Tibial nerve (tissue), 4 donors: ENCODE results near the gene SENP7. TPM values are rescaled to one million over a fixed set of nuclear protein-coding genes. Genes with fewer than 3 reads are reported as not detected.

Experiments
- DNase-seq, 2 donors: peaks; one replicate each; pipeline ENCODE4 v3.0.0-alpha.2; 2019; ENCODE audit warnings: low spot score in 2 of 2
- H3K27ac ChIP-seq, 4 donors: fragments of 200-600 bp; sonication (generic) in 3 of 4; one replicate each; pipeline ENCODE4 v1.5.1; 2017 to 2019; ENCODE audit warnings: mild to moderate bottlenecking in 1 of 4
- H3K27me3 ChIP-seq, 2 donors: fragments of 200-600 bp; sonication (generic) in 1 of 2; one replicate each; pipeline versions ENCODE4 v1.5.1 to v1.6.0; 2017 to 2019
- H3K36me3 ChIP-seq, 3 donors: fragments of 200-600 bp; sonication (generic); one replicate each; pipeline ENCODE4 v1.5.1; 2018 to 2019
- H3K4me1 ChIP-seq, 4 donors: fragments of 200-600 bp; sonication (generic) in 3 of 4; one replicate each; pipeline ENCODE4 v1.5.1; 2017 to 2019
- H3K4me3 ChIP-seq, 4 donors: fragments of 200-600 bp; sonication (generic) in 3 of 4; one replicate each; pipeline ENCODE4 v1.5.1; 2017 to 2019; ENCODE audit warnings: mild to moderate bottlenecking in 1 of 4, moderate library complexity in 1 of 4
- H3K9me3 ChIP-seq, 4 donors: fragments of 200-600 bp; sonication (generic) in 3 of 4; one replicate each; pipeline ENCODE4 v1.5.1; 2017 to 2019
- CTCF ChIP-seq, 5 experiments: fragments of 200-600 bp in 3 of 5; fragments of 450-650 bp in 2 of 5; sonication (generic) in 3 of 5; IDR thresholded peaks; one replicate each; pipeline ENCODE4 v1.5.1; 2016 to 2019; ENCODE audit warnings: antibody characterized with exemption in 5 of 5, mild to moderate bottlenecking in 3 of 5, moderate library complexity in 2 of 5
- EP300 ChIP-seq, 2 donors: sonication (generic); formaldehyde crosslinking; IDR thresholded peaks; one replicate each; pipeline ENCODE4 v1.6.1; 2017; ENCODE audit warnings: antibody characterized with exemption in 2 of 2, mild to moderate bottlenecking in 1 of 2
- POLR2A ChIP-seq, 2 donors: fragments of 450-650 bp; IDR thresholded peaks; one replicate each; pipeline ENCODE4 v1.6.1; 2017; ENCODE audit warnings: antibody characterized with exemption in 2 of 2, mild to moderate bottlenecking in 2 of 2, moderate library complexity in 2 of 2
- WGBS, 2 donors: methylation state at CpG; one replicate each; pipeline ENCODE4 v1.1.5; 2018; 5-methylcytosine and 5-hydroxymethylcytosine counted together
- total RNA-seq, 4 donors: library from RNA; depleted of rRNA; stranded (reverse); fragments of >200 nt; gene quantifications; one replicate each; pipeline ENCODE4 v1.1.0, GENCODE V29; 2016

SENP7 gene
- total RNA-seq, 4 donors from 2014 or later, result 26.1 to 40.0 (median 36.9) TPM

GRCh38 chr3:101536266-101536665 is 23.3 kb upstream of the SENP7 start:
- Histone ChIP-seq H3K4me3 (no peak overlapping the region), H3K4me1 (no peaks in the 10 kb centered on the region), H3K27ac (no peak overlapping the region), H3K27me3 (no peaks in the 10 kb centered on the region), H3K36me3 (no peaks in the 10 kb centered on the region), H3K9me3 (no peaks in the 10 kb centered on the region)
- TF ChIP-seq EP300 (IDR thresholded peaks at IDR 0.05), result no peak
- no peak for TF ChIP-seq CTCF (IDR thresholded peaks at IDR 0.05)
- TF ChIP-seq POLR2A (IDR thresholded peaks at IDR 0.05), result no peak
- 86 to 88% methylated on average over 1 of the region's 1 CpG for WGBS, 2 donors
- DNase-seq, result no peak

GRCh38 chr3:101535221-101535620 is 22.2 kb upstream of the SENP7 start:
- Histone ChIP-seq H3K27ac (no peak overlapping the region), H3K36me3 (no peaks in the 10 kb centered on the region), H3K27me3 (no peaks in the 10 kb centered on the region), H3K4me1 (no peaks in the 10 kb centered on the region), H3K9me3 (no peaks in the 10 kb centered on the region), H3K4me3 (no peak overlapping the region)
- WGBS, 2 donors, result 80 to 81% methylated on average over 5 of the region's 5 CpGs
- no peak for DNase-seq
- TF ChIP-seq POLR2A (IDR thresholded peaks at IDR 0.05) (no peak), CTCF (IDR thresholded peaks at IDR 0.05) (no peak), EP300 (IDR thresholded peaks at IDR 0.05) (no peak)

GRCh38 chr3:101533603-101533968 is 20.6 kb upstream of the SENP7 start:
- H3K4me1 ChIP-seq, result no peaks in the 10 kb centered on the region
- no peaks in the 10 kb centered on the region for H3K36me3 ChIP-seq
- no peak for TF ChIP-seq CTCF (IDR thresholded peaks at IDR 0.05)
- no peak for TF ChIP-seq EP300 (IDR thresholded peaks at IDR 0.05)
- TF ChIP-seq POLR2A (IDR thresholded peaks at IDR 0.05), result no peak
- 53 to 84% methylated on average over 1 of the region's 1 CpG for WGBS, 2 donors
- no peaks in the 10 kb centered on the region for H3K9me3 ChIP-seq
- no peaks in the 10 kb centered on the region for H3K27me3 ChIP-seq
- H3K27ac ChIP-seq, result no peak overlapping the region
- DNase-seq, result no peak
- no peak overlapping the region for H3K4me3 ChIP-seq

GRCh38 chr3:101532783-101533602 is 20.0 kb upstream of the SENP7 start:
- no peak for TF ChIP-seq EP300 (IDR thresholded peaks at IDR 0.05)
- no peak for TF ChIP-seq POLR2A (IDR thresholded peaks at IDR 0.05)
- TF ChIP-seq CTCF (IDR thresholded peaks at IDR 0.05), result no peak
- H3K27ac ChIP-seq, result no peak overlapping the region
- DNase-seq, result no peak
- no peak overlapping the region for H3K4me3 ChIP-seq
- H3K36me3 ChIP-seq, result no peaks in the 10 kb centered on the region
- 42 to 43% methylated on average over 9 of the region's 9 CpGs for WGBS, 2 donors
- H3K4me1 ChIP-seq, result no peaks in the 10 kb centered on the region
- H3K27me3 ChIP-seq, result no peaks in the 10 kb centered on the region
- no peaks in the 10 kb centered on the region for H3K9me3 ChIP-seq

- DNase-seq, result no peak
- no peak overlapping the region for H3K4me3 ChIP-seq
- 24% methylated on average over 2 of the region's 2 CpGs for WGBS, 2 donors
- no peak overlapping the region for H3K27ac ChIP-seq
- no peaks in the 10 kb centered on the region for H3K36me3 ChIP-seq
- H3K27me3 ChIP-seq, result no peaks in the 10 kb centered on the region
- no peaks in the 10 kb centered on the region for H3K4me1 ChIP-seq
- no peaks in the 10 kb centered on the region for H3K9me3 ChIP-seq
- TF ChIP-seq CTCF (IDR thresholded peaks at IDR 0.05), result no peak
- TF ChIP-seq EP300 (IDR thresholded peaks at IDR 0.05), result no peak
- TF ChIP-seq POLR2A (IDR thresholded peaks at IDR 0.05), result no peak
Observed at GRCh38 chr3:101531473-101532086, 18.6 kb upstream of the SENP7 start.
